IMR-90 (cell line): Measurements from ENCODE around the gene NR1H4. TPM values are rescaled to one million over a fixed set of nuclear protein-coding genes. Genes with fewer than 3 reads are reported as not detected.

Experiments
- ATAC-seq: fragments of 200-7000 bp; cut with Tn5 transposase; 2 replicates; pipeline ENCODE4 v1.9.1; 2020; ENCODE audit warnings: low read depth, mild to moderate bottlenecking, moderate library complexity
- BruUV-seq: library from RNA; stranded (reverse); fragments of 400-500 nt; replicated peaks from 2 replicates; lab custom pipeline; 2021; lab: Mats Ljungman, UMichigan
- CTCF ChIA-PET: fragments of 300-600 bp; formaldehyde crosslinking; extraction: SDS; loops from one replicate; lab custom pipeline; 2021; ENCODE audit warnings: antibody characterized with exemption; lab: Yijun Ruan, JAX
- POLR2A ChIA-PET: fragments of 300-600 bp; sonication (Branson Sonifier 250); formaldehyde crosslinking; loops from one replicate; lab custom pipeline; 2022; ENCODE audit warnings: antibody characterized with exemption; ENCODE audit not compliant: unreplicated experiment; lab: Charles Lee
- DNase-seq: peaks from one replicate; pipeline ENCODE4 v3.0.0; 2013
- H2AFZ ChIP-seq: replicated peaks from 2 replicates; pipeline ENCODE3; 2013; ENCODE audit warnings: low read length, mild to moderate bottlenecking; ENCODE audit not compliant: poor library complexity
- H2AK5ac ChIP-seq: 2 replicates; pipeline ENCODE4 v1.6.1; 2013; ENCODE audit warnings: low read depth, low read length, inconsistent platforms
- H2AK9ac ChIP-seq: replicated peaks from 2 replicates; pipeline ENCODE3; 2013; ENCODE audit warnings: mild to moderate bottlenecking, low read depth, low read length, moderate library complexity; ENCODE audit not compliant: poor library complexity
- H2BK120ac ChIP-seq: 2 replicates; pipeline ENCODE4 v1.6.1; 2013; ENCODE audit warnings: low read depth, low read length, inconsistent platforms
- H2BK15ac ChIP-seq: 3 replicates; pipeline ENCODE4 v1.6.1; 2013; ENCODE audit warnings: low read depth, low read length, inconsistent platforms
- H2BK20ac ChIP-seq: 2 replicates; pipeline ENCODE4 v1.6.1; 2013; ENCODE audit warnings: low read depth, mild to moderate bottlenecking, inconsistent platforms, low read length, moderate library complexity
- H2BK5ac ChIP-seq: 2 replicates; pipeline ENCODE4 v1.6.1; 2013; ENCODE audit warnings: mild to moderate bottlenecking, low read depth, low read length, inconsistent platforms; ENCODE audit not compliant: poor library complexity, severe bottlenecking
- H3K14ac ChIP-seq: replicated peaks from 2 replicates; pipeline ENCODE4 v1.6.1; 2013; ENCODE audit warnings: low read depth, low read length, inconsistent platforms
- H3K18ac ChIP-seq: 2 replicates; pipeline ENCODE4 v1.6.1; 2013; ENCODE audit warnings: low read depth, low read length, control low read depth
- H3K23ac ChIP-seq: 2 replicates; pipeline ENCODE4 v1.6.1; 2013; ENCODE audit warnings: low read depth, low read length, inconsistent platforms
- H3K27ac ChIP-seq: 2 replicates; pipeline ENCODE4 v1.5.1; 2013; ENCODE audit warnings: mild to moderate bottlenecking, control low read depth, low read length; ENCODE audit not compliant: insufficient read depth
- H3K27me3 ChIP-seq: 2 replicates; pipeline ENCODE4 v1.6.1; 2013; ENCODE audit warnings: low read length; ENCODE audit not compliant: control insufficient read depth, insufficient read depth
- H3K36me3 ChIP-seq: 2 replicates; pipeline ENCODE4 v1.6.1; 2013; ENCODE audit warnings: low read length, mixed read lengths; ENCODE audit not compliant: control insufficient read depth, insufficient read depth
- H3K4ac ChIP-seq: 2 replicates; pipeline ENCODE4 v1.6.1; 2013; ENCODE audit warnings: low read depth, low read length, inconsistent platforms
- H3K4me1 ChIP-seq: 2 replicates; pipeline ENCODE4 v1.6.1; 2013; ENCODE audit warnings: low read length, mixed read lengths; ENCODE audit not compliant: control insufficient read depth, insufficient read depth
- H3K4me2 ChIP-seq: 2 replicates; pipeline ENCODE4 v1.6.1; 2013; ENCODE audit warnings: low read depth, mild to moderate bottlenecking, control low read depth, low read length, moderate library complexity
- H3K4me3 ChIP-seq: 2 replicates; pipeline ENCODE4 v1.5.1; 2013; ENCODE audit warnings: low read depth, mild to moderate bottlenecking, control low read depth, low read length, moderate library complexity; ENCODE audit not compliant: insufficient read depth
- H3K56ac ChIP-seq: 2 replicates; pipeline ENCODE4 v1.6.1; 2013; ENCODE audit warnings: low read length, inconsistent platforms; ENCODE audit not compliant: insufficient read depth; ENCODE audit errors: extremely low read depth
- H3K79me1 ChIP-seq, 2 experiments: 2 replicates each; pipeline ENCODE4 v1.6.1; 2013; ENCODE audit warnings: low read length in 2 of 2, inconsistent platforms in 1 of 2, low read depth in 1 of 2
- H3K9ac ChIP-seq: 2 replicates; pipeline ENCODE4 v1.6.1; 2013; ENCODE audit warnings: low read depth, low read length, control low read depth
- H3K9me1 ChIP-seq: 2 replicates; pipeline ENCODE4 v1.6.1; 2013; ENCODE audit warnings: low read length, inconsistent platforms; ENCODE audit not compliant: insufficient read depth
- H3K9me3 ChIP-seq: 2 replicates; pipeline ENCODE4 v1.6.1; 2013; ENCODE audit warnings: low read length; ENCODE audit not compliant: control insufficient read depth, insufficient read depth
- H4K20me1 ChIP-seq: 2 replicates; pipeline ENCODE4 v1.6.1; 2013; ENCODE audit warnings: low read length, inconsistent platforms; ENCODE audit not compliant: insufficient read depth
- H4K5ac ChIP-seq: 2 replicates; pipeline ENCODE4 v1.6.1; 2013; ENCODE audit warnings: mild to moderate bottlenecking, low read depth, low read length, control low read depth
- H4K8ac ChIP-seq, 2 experiments: 2 replicates each; pipeline ENCODE4 v1.6.1; 2013; ENCODE audit warnings: low read depth in 2 of 2, low read length in 2 of 2, control low read depth in 1 of 2, inconsistent platforms in 1 of 2
- H4K91ac ChIP-seq: 2 replicates; pipeline ENCODE4 v1.6.1; 2013; ENCODE audit warnings: low read depth, low read length, inconsistent platforms; ENCODE audit not compliant: insufficient read depth
- BHLHE40 ChIP-seq: fragments of 150-350 bp; IDR thresholded peaks from 2 replicates; pipeline ENCODE4 v1.6.1; 2016; ENCODE audit warnings: mild to moderate bottlenecking, low read depth, low read length
- CEBPB ChIP-seq: IDR thresholded peaks from 2 replicates; pipeline ENCODE4 v1.6.1; 2012; ENCODE audit warnings: low read depth, low read length, improper control_type of control experiment
- CHD1 ChIP-seq: IDR thresholded peaks from 2 replicates; pipeline ENCODE4 v1.6.1; 2012; ENCODE audit warnings: low read depth, low read length, improper control_type of control experiment
- FOS ChIP-seq: fragments of 150-350 bp; IDR thresholded peaks from 2 replicates; pipeline ENCODE4 v1.6.1; 2016; ENCODE audit warnings: low read depth, low read length
- MAFK ChIP-seq: IDR thresholded peaks from 2 replicates; pipeline ENCODE4 v1.6.1; 2012; ENCODE audit warnings: low read depth, low read length, improper control_type of control experiment
- MAZ ChIP-seq: IDR thresholded peaks from 2 replicates; pipeline ENCODE4 v1.6.1; 2012; ENCODE audit warnings: low read depth, mild to moderate bottlenecking, low read length, improper control_type of control experiment, moderate library complexity, borderline replicate concordance
- MXI1 ChIP-seq: IDR thresholded peaks from 2 replicates; pipeline ENCODE4 v1.6.1; 2012; ENCODE audit warnings: low read depth, mild to moderate bottlenecking, low read length, moderate library complexity, borderline replicate concordance
- NFE2L2 ChIP-seq: fragments of 150-350 bp; IDR thresholded peaks from 2 replicates; pipeline ENCODE4 v1.6.1; 2016; ENCODE audit warnings: low read depth, mild to moderate bottlenecking, low read length
- POLR2A ChIP-seq: IDR thresholded peaks from 2 replicates; pipeline ENCODE4 v1.6.1; 2012; ENCODE audit warnings: mild to moderate bottlenecking, low read depth, low read length
- RAD21 ChIP-seq: IDR thresholded peaks from 2 replicates; pipeline ENCODE4 v1.6.1; 2012; ENCODE audit warnings: low read length, improper control_type of control experiment
- RCOR1 ChIP-seq: IDR thresholded peaks from 2 replicates; pipeline ENCODE4 v1.6.1; 2012; ENCODE audit warnings: mild to moderate bottlenecking, low read length, improper control_type of control experiment; ENCODE audit not compliant: insufficient replicate concordance
- RFX5 ChIP-seq: IDR thresholded peaks from 2 replicates; pipeline ENCODE4 v1.8.0; 2012; ENCODE audit warnings: low read depth, mild to moderate bottlenecking, low read length, moderate library complexity
- WGBS, 2 experiments: methylation state at CpG; one replicate each; pipeline versions ENCODE4 v1.1.5 to v1.1.7; 2013; ENCODE audit warnings: missing lambda C conversion rate in 2 of 2; ENCODE audit not compliant: insufficient read length in 1 of 2; ENCODE audit errors: extremely low coverage in 2 of 2; 5-methylcytosine and 5-hydroxymethylcytosine counted together
- dilution Hi-C: fragments of 300-500 bp; cut with HindIII; formaldehyde crosslinking; loops from one replicate; pipeline ENCODE4 v1.14.3; 2018; ENCODE audit warnings: low sequenced_read_pairs; ENCODE audit not compliant: unreplicated experiment
- in situ Hi-C: fragments of 300-500 bp; cut with MboI; formaldehyde crosslinking; loops from 3 replicates; pipeline ENCODE4 v1.14.3; 2019; ENCODE audit warnings: low sequenced_read_pairs, inconsistent platforms, mixed read lengths
- intact Hi-C: fragments of 100-400 bp; cut with micrococcal nuclease; formaldehyde crosslinking; loops from 2 replicates; pipeline ENCODE4 v1.10.0; 2022
- polyA plus RNA-seq, 3 experiments: library from polyadenylated mRNA; depleted of rRNA; stranded (reverse); fragments of >200 nt; gene quantifications; 2 replicates each; pipeline ENCODE4 v1.2.3, GENCODE V29; 2012; ENCODE audit warnings: low replicate concordance in 1 of 3
- total RNA-seq: library from RNA; depleted of rRNA; stranded (reverse); fragments of >200 nt; gene quantifications from 2 replicates; pipeline ENCODE4 v1.2.3, GENCODE V29; 2012
- TF ChIP-seq, protein P1 (sequence below): fragments of 150-350 bp; IDR thresholded peaks from 2 replicates; pipeline ENCODE4 v1.6.1; 2016; ENCODE audit warnings: low read depth, mild to moderate bottlenecking, low read length, moderate library complexity, borderline replicate concordance
- TF ChIP-seq, protein P2 (sequence below): fragments of 150-350 bp; IDR thresholded peaks from 2 replicates; pipeline ENCODE4 v1.6.1; 2017; ENCODE audit warnings: mild to moderate bottlenecking, antibody characterized with exemption, low read length, low read depth

NR1H4 gene
- total and polyA plus RNA-seq, 2 of the 4 experiments (the other 2 are of a cell fraction), result not detected

- H3K4me3 ChIP-seq, result no peak overlapping the region
- no peaks in the 10 kb centered on the region for H3K9me1 ChIP-seq
- ATAC-seq (no peak), DNase-seq (no peak)
- dilution Hi-C loops, result no loop called here
- H3K9ac ChIP-seq, result no peak overlapping the region
- TF ChIP-seq MAZ (no peak), FOS (no peak), RFX5 (no peak), BHLHE40 (no peak), NFE2L2 (no peak), POLR2A (no peak), CHD1 (no peak), RCOR1 (no peak), MXI1 (no peak), MAFK (no peak), RAD21 (no peak), CEBPB (no peak)
- TF ChIP-seq, protein P1, sequence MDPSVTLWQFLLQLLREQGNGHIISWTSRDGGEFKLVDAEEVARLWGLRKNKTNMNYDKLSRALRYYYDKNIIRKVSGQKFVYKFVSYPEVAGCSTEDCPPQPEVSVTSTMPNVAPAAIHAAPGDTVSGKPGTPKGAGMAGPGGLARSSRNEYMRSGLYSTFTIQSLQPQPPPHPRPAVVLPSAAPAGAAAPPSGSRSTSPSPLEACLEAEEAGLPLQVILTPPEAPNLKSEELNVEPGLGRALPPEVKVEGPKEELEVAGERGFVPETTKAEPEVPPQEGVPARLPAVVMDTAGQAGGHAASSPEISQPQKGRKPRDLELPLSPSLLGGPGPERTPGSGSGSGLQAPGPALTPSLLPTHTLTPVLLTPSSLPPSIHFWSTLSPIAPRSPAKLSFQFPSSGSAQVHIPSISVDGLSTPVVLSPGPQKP, result no peak
- TF ChIP-seq, protein P2, sequence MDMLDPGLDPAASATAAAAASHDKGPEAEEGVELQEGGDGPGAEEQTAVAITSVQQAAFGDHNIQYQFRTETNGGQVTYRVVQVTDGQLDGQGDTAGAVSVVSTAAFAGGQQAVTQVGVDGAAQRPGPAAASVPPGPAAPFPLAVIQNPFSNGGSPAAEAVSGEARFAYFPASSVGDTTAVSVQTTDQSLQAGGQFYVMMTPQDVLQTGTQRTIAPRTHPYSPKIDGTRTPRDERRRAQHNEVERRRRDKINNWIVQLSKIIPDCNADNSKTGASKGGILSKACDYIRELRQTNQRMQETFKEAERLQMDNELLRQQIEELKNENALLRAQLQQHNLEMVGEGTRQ, result no peak
- no peak overlapping the region for H2BK5ac ChIP-seq
- no peaks in the 10 kb centered on the region for H3K9me3 ChIP-seq
- H3K23ac ChIP-seq, result no peak overlapping the region
- no peak overlapping the region for H4K8ac ChIP-seq
- H3K27ac ChIP-seq, result no peak overlapping the region
- H3K14ac ChIP-seq, result no peak overlapping the region
- no peaks in the 10 kb centered on the region for H4K20me1 ChIP-seq
- H2AK9ac ChIP-seq, result no peak overlapping the region
- H2BK20ac ChIP-seq, result no peak overlapping the region
- no peak overlapping the region for H3K56ac ChIP-seq
- no TSS peak for BruUV-seq
- H3K79me1 ChIP-seq, result no peaks in the 10 kb centered on the region
- no peaks in the 10 kb centered on the region for H3K4me1 ChIP-seq
- H2BK120ac ChIP-seq, result no peak overlapping the region
- no peak overlapping the region for H4K91ac ChIP-seq
- H2BK15ac ChIP-seq, result no peak overlapping the region
- no peak overlapping the region for H4K5ac ChIP-seq
- no CpG with 5 or more reads among the region's 5 CpGs for WGBS, 2 experiments
- H2AK5ac ChIP-seq, result no peak overlapping the region
- H3K4ac ChIP-seq, result no peak overlapping the region
- intact Hi-C loops, result no loop called here
- no peaks in the 10 kb centered on the region; the same call in 1 of the 2 replicates for H3K27me3 ChIP-seq
- ChIA-PET CTCF (no interaction called here), POLR2A (no interaction called here)
- no peak overlapping the region for H3K18ac ChIP-seq
- H3K36me3 ChIP-seq, result no peaks in the 10 kb centered on the region
- H3K4me2 ChIP-seq, result no peak overlapping the region
- no peak overlapping the region for H2AFZ ChIP-seq
- in situ Hi-C loops, result no loop called here
These were observed 12.3 kb downstream of the NR1H4 start for GRCh38 chr12:100485983-100486382.
